ENCODE measurements around the gene ZNF362.
A peak's percentile ranks its signal among the peaks of the same experiment; 100 is the strongest.

Gene ZNF362

GRCh38 chr1:33343539-33343938 lies 87.2 kb downstream of the ZNF362 start:
- no peak for DNase-seq (ENCODE audit: low read depth in 2 of 2)

- no peak for DNase-seq (ENCODE audit: low read depth in 2 of 2)
These were observed 88.7 kb downstream of the ZNF362 start for GRCh38 chr1:33344896-33345560.

GRCh38 chr1:33346533-33346926 lies 90.2 kb downstream of the ZNF362 start:
- no peak for DNase-seq (ENCODE audit: low read depth in 2 of 2)

GRCh38 chr1:33346927-33347649 lies 90.8 kb downstream of the ZNF362 start:
- DNase-seq (ENCODE audit: low read depth in 2 of 2), result no peak

- no peak for DNase-seq (ENCODE audit: low read depth in 2 of 2)
These were observed 91.3 kb downstream of the ZNF362 start for GRCh38 chr1:33347650-33347992.

GRCh38 chr1:33348194-33348593 lies 91.9 kb downstream of the ZNF362 start:
- DNase-seq (ENCODE audit: low read depth in 2 of 2), result no peak

- peak; percentile 6 to 15 for DNase-seq (ENCODE audit: low read depth in 2 of 2)
These were observed 92.4 kb downstream of the ZNF362 start for GRCh38 chr1:33348676-33349080.

GRCh38 chr1:33349081-33349759 lies 92.9 kb downstream of the ZNF362 start:
- DNase-seq (ENCODE audit: low read depth in 2 of 2), result peak; percentile 34 to 36

GRCh38 chr1:33349778-33350610 lies 93.7 kb downstream of the ZNF362 start:
- peak; percentile 62 to 74 for DNase-seq (ENCODE audit: low read depth in 2 of 2)

Data from stimulated activated CD4-positive, alpha-beta T cell treated with anti-CD3 and anti-CD28 coated beads, Interleukin-4, amount 100 ng/mL, for 48 hours (primary cell).